ENCODE results near the gene GALNT11. TPM values are rescaled to one million over a fixed set of nuclear protein-coding genes. Genes with fewer than 3 reads are reported as not detected.
"Not testable (repeated sequence)": the region's sequence is repeated elsewhere in the genome, so short reads cannot be mapped to it uniquely, and the experiment has no call there.

GALNT11 gene
- total RNA-seq, 1 donor from 2014 or later, result 34.1 TPM

- Mint-ChIP-seq H3K27ac (ENCODE audit: unreplicated experiment) (no peak overlapping the region), H3K4me1 (ENCODE audit: unreplicated experiment) (peaks cover 25% of the 10 kb centered on the region), H3K4me3 (ENCODE audit: unreplicated experiment) (no peak overlapping the region), H3K27me3 (ENCODE audit: unreplicated experiment) (no peaks in the 10 kb centered on the region), H3K36me3 (ENCODE audit: unreplicated experiment) (peaks cover 7% of the 10 kb centered on the region), H3K9me3 (ENCODE audit: unreplicated experiment) (no peaks in the 10 kb centered on the region)
- DNase-seq (ENCODE audit: extremely low spot score, unreplicated experiment), result no peak
- no peak for TF ChIP-seq CTCF (IDR thresholded peaks at IDR 0.05)
Measured at GRCh38 chr7:152056621-152057274, 31.3 kb downstream of the GALNT11 start.

- TF ChIP-seq CTCF (IDR thresholded peaks at IDR 0.05), result no peak
- H3K4me3 Mint-ChIP-seq (ENCODE audit: unreplicated experiment), result no peak overlapping the region
- peaks cover 7% of the 10 kb centered on the region for H3K36me3 Mint-ChIP-seq (ENCODE audit: unreplicated experiment)
- H3K9me3 Mint-ChIP-seq (ENCODE audit: unreplicated experiment), result peaks cover 13% of the 10 kb centered on the region
- H3K27ac Mint-ChIP-seq (ENCODE audit: unreplicated experiment), result no peak overlapping the region
- no peak for DNase-seq (ENCODE audit: extremely low spot score, unreplicated experiment)
- no peaks in the 10 kb centered on the region for H3K27me3 Mint-ChIP-seq (ENCODE audit: unreplicated experiment)
- H3K4me1 Mint-ChIP-seq (ENCODE audit: unreplicated experiment), result peaks cover 25% of the 10 kb centered on the region
Measured at GRCh38 chr7:152059311-152059710, 33.8 kb downstream of the GALNT11 start.

GRCh38 chr7:152061086-152061485 is 35.6 kb downstream of the GALNT11 start:
- H3K4me3 Mint-ChIP-seq (ENCODE audit: unreplicated experiment); H3K27ac Mint-ChIP-seq (ENCODE audit: unreplicated experiment); H3K27me3 Mint-ChIP-seq (ENCODE audit: unreplicated experiment); DNase-seq (ENCODE audit: extremely low spot score, unreplicated experiment): not testable (repeated sequence)
- Mint-ChIP-seq H3K4me1 (ENCODE audit: unreplicated experiment) (peaks cover 17% of the 10 kb centered on the region), H3K36me3 (ENCODE audit: unreplicated experiment) (peaks cover 11% of the 10 kb centered on the region), H3K9me3 (ENCODE audit: unreplicated experiment) (peaks cover 13% of the 10 kb centered on the region)

GRCh38 chr7:152063192-152063591 is 37.7 kb downstream of the GALNT11 start:
- H3K27me3 Mint-ChIP-seq (ENCODE audit: unreplicated experiment); DNase-seq (ENCODE audit: extremely low spot score, unreplicated experiment); H3K27ac Mint-ChIP-seq (ENCODE audit: unreplicated experiment); H3K4me3 Mint-ChIP-seq (ENCODE audit: unreplicated experiment): not testable (repeated sequence)
- peaks cover 13% of the 10 kb centered on the region for H3K36me3 Mint-ChIP-seq (ENCODE audit: unreplicated experiment)
- peaks cover 11% of the 10 kb centered on the region for H3K4me1 Mint-ChIP-seq (ENCODE audit: unreplicated experiment)
- H3K9me3 Mint-ChIP-seq (ENCODE audit: unreplicated experiment), result peaks cover 19% of the 10 kb centered on the region

GRCh38 chr7:152063821-152064220 is 38.3 kb downstream of the GALNT11 start:
- H3K27me3 Mint-ChIP-seq (ENCODE audit: unreplicated experiment); H3K27ac Mint-ChIP-seq (ENCODE audit: unreplicated experiment); DNase-seq (ENCODE audit: extremely low spot score, unreplicated experiment); H3K4me1 Mint-ChIP-seq (ENCODE audit: unreplicated experiment); H3K4me3 Mint-ChIP-seq (ENCODE audit: unreplicated experiment): not testable (repeated sequence)
- Mint-ChIP-seq H3K9me3 (ENCODE audit: unreplicated experiment) (peaks cover 19% of the 10 kb centered on the region), H3K36me3 (ENCODE audit: unreplicated experiment) (peaks cover 14% of the 10 kb centered on the region)

- DNase-seq (ENCODE audit: extremely low spot score, unreplicated experiment), result not testable (repeated sequence)
Measured at GRCh38 chr7:152065800-152066344, 40.4 kb downstream of the GALNT11 start.

GRCh38 chr7:152072421-152072820 is 46.9 kb downstream of the GALNT11 start:
- DNase-seq (ENCODE audit: extremely low spot score, unreplicated experiment), result no peak
- H3K27ac Mint-ChIP-seq (ENCODE audit: unreplicated experiment), result no peak overlapping the region
- H3K27me3 Mint-ChIP-seq (ENCODE audit: unreplicated experiment), result no peaks in the 10 kb centered on the region
- peaks cover 12% of the 10 kb centered on the region for H3K36me3 Mint-ChIP-seq (ENCODE audit: unreplicated experiment)
- H3K4me3 Mint-ChIP-seq (ENCODE audit: unreplicated experiment), result no peak overlapping the region
- peaks cover 7% of the 10 kb centered on the region for H3K9me3 Mint-ChIP-seq (ENCODE audit: unreplicated experiment)
- no peak for TF ChIP-seq CTCF (IDR thresholded peaks at IDR 0.05)
- H3K4me1 Mint-ChIP-seq (ENCODE audit: unreplicated experiment), result peaks cover 26% of the 10 kb centered on the region

More at GRCh38 chr7:152065800-152066344, 40.4 kb downstream of the GALNT11 start:
- not testable (repeated sequence) for H3K4me1 Mint-ChIP-seq (ENCODE audit: unreplicated experiment); H3K4me3 Mint-ChIP-seq (ENCODE audit: unreplicated experiment); H3K27ac Mint-ChIP-seq (ENCODE audit: unreplicated experiment); H3K27me3 Mint-ChIP-seq (ENCODE audit: unreplicated experiment)
- Mint-ChIP-seq H3K36me3 (ENCODE audit: unreplicated experiment) (peaks cover 21% of the 10 kb centered on the region), H3K9me3 (ENCODE audit: unreplicated experiment) (peaks cover 26% of the 10 kb centered on the region)

All from osteocyte (in vitro differentiated cells).